Measurements from ENCODE around the gene EHMT1.
"Not testable (repeated sequence)": the region's sequence is repeated elsewhere in the genome, so short reads cannot be mapped to it uniquely, and the experiment has no call there.

EHMT1 gene

GRCh38 chr9:137879566-137880150, 260.9 kb downstream of the EHMT1 start:
- no peak for DNase-seq

- DNase-seq = no peak
Measured at GRCh38 chr9:137880160-137880975, 261.6 kb downstream of the EHMT1 start.

- DNase-seq = no peak
Measured at GRCh38 chr9:137880976-137881530, 262.2 kb downstream of the EHMT1 start.

GRCh38 chr9:137881591-137882505, 263.0 kb downstream of the EHMT1 start:
- no peak for DNase-seq

- DNase-seq = no peak
Measured at GRCh38 chr9:137882506-137882821, 263.7 kb downstream of the EHMT1 start.

- DNase-seq = not testable (repeated sequence)
Measured at GRCh38 chr9:137883977-137884376, 265.2 kb downstream of the EHMT1 start.

GRCh38 chr9:137884547-137884946, 265.7 kb downstream of the EHMT1 start:
- DNase-seq = not testable (repeated sequence)

GRCh38 chr9:137885121-137885520, 266.3 kb downstream of the EHMT1 start:
- not testable (repeated sequence) for DNase-seq
